Fibroblast of skin of back (primary cell): ENCODE data around the gene VGLL1. TPM values are rescaled to one million over a fixed set of nuclear protein-coding genes. Genes with fewer than 3 reads are reported as not detected.
A peak's percentile ranks its signal among the peaks of the same experiment; 100 is the strongest.

Source experiments
- DNase-seq: peaks from one replicate; pipeline ENCODE4 v3.0.0-alpha.2; 2013
- polyA plus RNA-seq, 2 experiments: library from polyadenylated mRNA; unstranded; fragments of 120-200 nt; gene quantifications; one replicate each; pipeline ENCODE4 v1.2.1, GENCODE V29; 2013; ENCODE audit not compliant: insufficient read length in 2 of 2

VGLL1 gene, protein sequence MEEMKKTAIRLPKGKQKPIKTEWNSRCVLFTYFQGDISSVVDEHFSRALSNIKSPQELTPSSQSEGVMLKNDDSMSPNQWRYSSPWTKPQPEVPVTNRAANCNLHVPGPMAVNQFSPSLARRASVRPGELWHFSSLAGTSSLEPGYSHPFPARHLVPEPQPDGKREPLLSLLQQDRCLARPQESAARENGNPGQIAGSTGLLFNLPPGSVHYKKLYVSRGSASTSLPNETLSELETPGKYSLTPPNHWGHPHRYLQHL
- polyA plus RNA-seq (2013, experiment 1 of 2; ENCODE audit: insufficient read length): not detected
- not detected for polyA plus RNA-seq (2013, experiment 2 of 2; ENCODE audit: insufficient read length)

DNA sequence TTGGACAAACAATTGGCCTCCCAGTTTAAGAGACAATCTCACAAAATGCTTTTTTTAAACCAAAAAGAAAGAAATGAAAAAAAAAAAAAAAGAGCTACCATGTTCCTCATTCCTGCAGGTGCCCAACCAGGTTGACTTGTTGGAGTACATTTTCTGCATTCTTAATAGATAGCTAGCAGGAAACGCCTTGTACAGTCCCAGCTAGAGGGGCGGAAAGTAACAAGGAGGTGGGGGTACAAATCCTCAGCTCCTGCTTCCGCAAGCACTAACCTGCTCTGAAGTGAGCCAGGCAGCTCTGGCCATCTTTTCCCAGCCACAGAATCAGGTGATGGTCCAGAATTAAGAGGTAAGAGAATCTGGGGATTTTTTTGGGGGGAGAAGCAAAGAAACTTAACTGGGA lies at the start of gene VGLL1:
TSS of gene VGLL1 (plus strand) at position 265 of the 400 bp plus-strand sequence. CDS start 3,806 bp downstream, outside the sequence.
- no peak for DNase-seq

DNA sequence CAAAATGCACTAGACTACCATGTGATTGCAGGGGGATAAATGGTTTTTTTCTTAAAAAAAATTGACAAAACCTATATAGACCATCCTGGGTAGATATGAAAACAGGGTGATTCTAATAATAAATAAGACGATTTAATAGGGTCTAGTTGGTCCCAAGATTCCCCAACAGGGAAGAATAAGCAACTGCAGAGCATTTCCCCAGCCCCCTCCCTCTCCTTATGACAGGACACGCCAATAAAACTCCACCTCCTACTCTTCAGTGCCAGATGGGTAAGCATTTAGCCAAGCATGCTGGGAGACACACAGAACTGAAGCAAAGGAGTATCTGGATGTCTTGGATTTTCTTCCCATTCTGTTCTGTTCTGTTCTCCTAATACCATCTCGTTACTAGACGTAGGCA lies 44.4 kb upstream of the VGLL1 start, which contains the start of gene BRS3:
TSS of gene BRS3 (plus strand) at position 301 of the 400 bp plus-strand sequence. CDS start 168 bp downstream, outside the sequence.
- DNase-seq: no peak

DNA sequence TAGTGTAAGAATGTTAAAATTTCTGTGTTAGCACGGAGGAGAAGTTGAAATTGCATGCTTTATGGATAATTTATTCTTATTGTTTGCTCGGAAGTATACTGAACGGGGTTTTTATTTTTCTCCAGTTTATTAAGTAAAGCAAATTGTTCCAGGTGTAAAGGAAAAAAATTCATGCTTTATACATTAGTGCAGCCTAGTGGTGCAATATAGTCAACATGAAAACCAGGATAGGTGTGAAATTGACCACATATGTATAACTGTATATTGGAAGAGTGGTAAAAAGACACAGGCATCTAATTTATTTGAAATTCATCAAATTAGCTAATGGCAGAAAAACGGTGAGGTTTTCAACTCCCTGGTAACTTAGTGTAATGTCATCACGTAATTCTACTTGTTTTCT lies 43.3 kb upstream of the VGLL1 start:
- no peak for DNase-seq

DNA sequence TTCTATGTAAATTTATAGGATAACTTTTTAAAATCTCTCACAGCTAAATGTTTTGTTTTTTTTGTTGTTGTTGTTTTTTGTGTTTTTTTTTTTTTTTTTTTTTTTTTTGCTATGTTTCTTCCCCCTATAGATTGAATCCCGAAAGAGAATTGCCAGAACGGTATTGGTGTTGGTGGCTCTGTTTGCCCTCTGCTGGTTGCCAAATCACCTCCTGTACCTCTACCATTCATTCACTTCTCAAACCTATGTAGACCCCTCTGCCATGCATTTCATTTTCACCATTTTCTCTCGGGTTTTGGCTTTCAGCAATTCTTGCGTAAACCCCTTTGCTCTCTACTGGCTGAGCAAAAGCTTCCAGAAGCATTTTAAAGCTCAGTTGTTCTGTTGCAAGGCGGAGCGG lies 40.2 kb upstream of the VGLL1 start:
- no peak for DNase-seq

DNA sequence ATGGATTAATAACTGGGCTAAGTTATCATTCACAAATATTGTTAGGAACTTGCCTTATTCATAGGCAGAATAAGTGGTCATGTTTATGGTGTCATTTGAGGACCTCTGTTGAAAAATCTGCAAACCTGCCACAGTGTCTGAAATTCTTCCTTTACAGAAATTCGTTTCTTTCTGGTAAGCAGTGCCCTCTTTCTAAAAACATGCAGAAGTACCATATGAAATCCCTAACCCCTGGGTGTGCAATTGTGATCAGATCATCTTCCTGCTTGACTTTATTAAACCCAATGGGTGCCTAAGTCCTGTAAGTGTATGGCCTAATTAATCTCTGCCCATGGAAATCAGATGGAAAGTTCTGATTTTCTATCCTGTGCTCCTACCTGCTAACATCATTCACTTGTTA lies 39.0 kb upstream of the VGLL1 start:
- DNase-seq: no peak

DNA sequence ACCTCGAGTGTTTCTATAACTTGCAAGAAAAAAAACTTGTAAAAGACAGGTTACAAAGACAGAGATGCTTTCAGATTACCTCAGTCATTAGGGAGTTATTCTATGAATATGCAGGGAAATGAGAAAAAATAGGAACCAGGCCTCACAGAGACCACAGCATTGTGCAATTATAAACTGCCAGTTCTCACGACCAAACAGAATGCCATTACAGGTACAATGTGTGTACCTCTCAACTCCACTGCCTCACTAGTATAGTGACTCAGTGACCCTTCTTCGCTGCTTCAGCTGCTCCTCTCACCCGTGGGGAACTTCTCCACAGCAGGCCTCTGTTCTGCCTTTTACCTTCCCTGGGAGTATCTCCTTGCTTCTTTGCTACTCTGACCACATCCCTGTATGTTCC lies 37.0 kb upstream of the VGLL1 start:
- DNase-seq: no peak

DNA sequence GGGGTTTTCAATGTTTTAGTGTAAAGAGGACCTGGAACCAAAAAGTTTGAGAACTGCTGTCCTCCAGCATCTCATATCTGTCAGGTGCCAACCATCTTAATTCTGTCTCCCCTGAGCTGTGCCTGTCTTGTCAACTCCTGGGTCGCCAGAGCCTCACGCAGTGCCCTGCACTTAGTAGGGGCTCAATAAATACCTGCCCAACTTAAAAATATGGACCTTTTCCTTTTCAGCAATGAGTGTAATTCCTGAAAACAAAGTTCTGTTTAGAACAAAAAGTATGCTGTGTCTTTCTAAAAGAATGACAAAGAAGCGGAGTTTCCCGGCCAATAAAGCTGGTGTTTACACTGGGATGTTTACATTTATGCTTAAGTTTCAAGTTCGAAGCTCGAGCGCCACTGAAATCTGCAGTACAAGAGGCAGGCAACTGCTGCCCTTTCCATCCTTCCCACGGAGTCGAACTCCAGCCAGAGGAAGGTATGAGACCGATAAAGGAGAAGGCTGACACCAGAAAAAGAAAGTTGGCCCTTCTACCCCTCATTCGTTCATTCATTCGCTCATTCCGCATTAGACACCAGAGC lies 35.7 kb upstream of the VGLL1 start:
- no peak for DNase-seq

DNA sequence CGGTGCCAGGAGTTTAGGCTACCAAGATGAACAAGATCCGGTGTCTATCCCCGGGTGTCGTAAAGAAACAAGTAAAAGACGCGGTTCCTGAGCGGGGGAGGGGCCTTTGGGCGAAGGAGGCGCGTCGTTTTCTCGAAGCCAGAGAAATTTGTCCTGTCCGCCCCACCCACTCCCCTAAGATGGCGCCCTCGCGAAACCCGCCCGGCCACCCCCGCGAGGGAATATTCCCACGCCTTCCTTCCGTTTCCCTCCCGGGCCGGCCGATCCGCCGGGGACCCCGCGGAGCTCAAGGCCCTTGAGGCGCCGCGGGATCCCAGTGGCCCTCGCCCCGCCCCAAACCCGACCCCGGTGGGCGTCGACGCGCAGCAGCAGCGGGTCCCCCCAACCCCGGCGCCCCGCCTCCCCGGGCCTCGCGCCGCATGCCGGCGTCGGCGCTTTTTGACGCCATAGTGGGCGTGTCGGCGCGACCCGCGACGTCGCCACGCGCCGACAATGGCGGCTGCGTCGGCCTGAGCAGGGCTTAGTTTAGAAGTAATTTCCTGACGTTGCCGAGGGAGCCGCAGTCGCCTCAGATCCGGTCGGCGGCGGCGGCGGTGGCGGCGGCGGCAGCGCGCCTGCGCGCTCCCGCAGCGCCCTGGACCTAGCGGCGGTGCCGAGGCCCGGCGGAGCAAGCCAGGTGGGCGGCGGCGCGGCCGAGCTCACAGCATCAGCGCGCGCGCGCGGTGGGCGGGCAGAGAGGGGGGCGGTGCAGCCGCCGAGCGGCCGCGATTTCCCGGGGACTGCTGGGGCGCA lies 35.1 kb upstream of the VGLL1 start:
- peak; percentile 87 for DNase-seq

DNA sequence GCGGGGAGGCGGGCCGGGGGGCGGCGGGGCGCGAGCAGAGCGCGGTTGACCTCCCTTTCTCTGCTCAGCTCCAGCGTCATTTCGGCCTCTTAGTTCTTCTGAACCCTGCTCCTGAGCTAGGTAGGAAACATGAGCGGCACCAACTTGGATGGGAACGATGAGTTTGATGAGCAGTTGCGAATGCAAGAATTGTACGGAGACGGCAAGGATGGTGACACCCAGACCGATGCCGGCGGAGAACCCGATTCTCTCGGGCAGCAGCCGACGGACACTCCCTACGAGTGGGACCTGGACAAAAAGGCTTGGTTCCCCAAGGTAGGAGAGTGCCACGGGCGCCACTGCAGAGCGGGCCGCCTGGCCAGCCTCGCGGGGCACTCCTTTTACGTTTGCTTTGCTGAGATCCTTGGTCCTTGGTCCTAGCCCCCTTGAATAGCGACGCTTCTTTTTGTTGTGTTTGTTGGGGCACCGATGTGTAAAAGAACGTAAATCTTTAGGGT lies 34.4 kb upstream of the VGLL1 start, which contains the start of gene HTATSF1:
TSS of gene HTATSF1 (plus strand) at position 37 of the 497 bp plus-strand sequence. CDS start at position 130, 93 bp downstream.
- no peak for DNase-seq

DNA sequence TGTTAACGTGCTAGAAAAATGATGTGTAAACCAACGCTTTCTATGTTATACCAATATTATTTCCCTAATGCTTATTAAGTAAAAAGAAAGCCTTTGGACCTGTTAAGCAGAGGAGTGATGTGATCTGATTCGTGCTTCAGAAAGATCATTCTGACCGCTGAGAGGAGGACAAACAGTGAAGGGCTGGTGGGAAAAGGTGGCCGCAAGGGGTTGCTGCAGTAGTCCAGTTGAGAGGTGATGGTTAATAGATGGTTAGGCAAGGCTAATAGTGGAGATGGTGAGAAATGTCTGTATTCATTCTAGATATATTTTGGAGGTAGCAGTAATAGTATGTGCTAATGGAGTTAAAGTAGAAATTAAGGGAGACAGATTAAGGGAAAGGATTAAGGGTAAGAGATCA lies 12.9 kb upstream of the VGLL1 start:
- no peak for DNase-seq

DNA sequence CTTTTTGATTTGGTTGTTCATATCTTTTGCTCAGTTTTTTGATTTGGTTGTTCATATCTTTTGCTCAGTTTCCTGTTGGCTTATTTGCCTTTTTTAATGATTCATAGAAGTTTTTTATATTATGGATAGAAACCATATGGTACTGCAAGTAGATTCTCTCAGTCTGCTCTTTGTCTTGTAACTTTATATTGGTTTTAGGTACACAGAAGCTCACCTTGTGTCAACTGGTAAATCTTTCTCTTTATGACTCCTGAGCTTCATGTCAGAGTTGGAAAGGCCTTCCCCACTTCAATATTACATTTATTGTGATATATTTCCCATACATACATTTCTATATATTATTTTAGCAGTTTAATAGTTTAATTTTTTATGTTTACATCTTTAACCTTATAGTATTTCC lies 8.2 kb upstream of the VGLL1 start:
- no peak for DNase-seq

DNA sequence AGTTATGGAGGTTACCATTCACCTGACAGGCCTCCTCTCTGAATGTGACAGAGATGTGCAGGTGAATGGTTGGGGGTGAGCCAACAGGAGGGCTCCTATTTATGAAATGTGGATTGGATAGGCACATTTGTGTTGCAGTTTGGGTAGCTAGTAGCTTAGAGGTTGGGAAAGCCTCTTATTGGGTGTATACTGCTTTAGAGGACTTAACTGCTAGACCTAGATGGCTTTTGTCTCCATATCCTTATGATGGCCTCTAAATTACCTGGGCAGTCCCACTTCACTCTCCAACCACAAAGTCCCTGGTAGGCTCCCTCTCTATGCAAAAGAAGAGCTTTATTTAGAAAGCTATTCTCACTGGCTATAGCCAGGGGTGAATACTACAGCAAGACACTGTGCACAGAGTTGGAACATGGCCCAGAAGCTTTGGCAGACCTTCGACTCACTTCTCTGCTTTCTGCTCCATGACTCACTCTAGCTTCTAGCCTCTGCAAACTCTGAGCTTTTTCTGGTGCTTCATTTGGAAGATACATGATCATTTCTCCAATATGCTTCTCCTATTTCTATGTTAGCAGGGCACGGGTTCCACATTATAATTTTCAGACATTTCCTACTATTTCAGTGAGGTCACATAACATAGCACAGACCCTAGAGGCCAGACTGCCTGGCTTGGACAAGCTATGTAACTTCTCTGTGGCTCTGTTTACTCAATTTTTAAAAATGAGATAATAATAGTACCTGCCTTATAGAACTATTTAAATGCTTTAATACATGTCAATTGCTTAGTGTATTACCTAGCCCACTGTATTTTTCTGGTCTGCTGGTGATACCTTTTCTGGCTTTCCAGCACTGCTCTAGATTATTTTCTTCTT lies 6.0 kb upstream of the VGLL1 start:
- DNase-seq: peak; percentile 66

DNA sequence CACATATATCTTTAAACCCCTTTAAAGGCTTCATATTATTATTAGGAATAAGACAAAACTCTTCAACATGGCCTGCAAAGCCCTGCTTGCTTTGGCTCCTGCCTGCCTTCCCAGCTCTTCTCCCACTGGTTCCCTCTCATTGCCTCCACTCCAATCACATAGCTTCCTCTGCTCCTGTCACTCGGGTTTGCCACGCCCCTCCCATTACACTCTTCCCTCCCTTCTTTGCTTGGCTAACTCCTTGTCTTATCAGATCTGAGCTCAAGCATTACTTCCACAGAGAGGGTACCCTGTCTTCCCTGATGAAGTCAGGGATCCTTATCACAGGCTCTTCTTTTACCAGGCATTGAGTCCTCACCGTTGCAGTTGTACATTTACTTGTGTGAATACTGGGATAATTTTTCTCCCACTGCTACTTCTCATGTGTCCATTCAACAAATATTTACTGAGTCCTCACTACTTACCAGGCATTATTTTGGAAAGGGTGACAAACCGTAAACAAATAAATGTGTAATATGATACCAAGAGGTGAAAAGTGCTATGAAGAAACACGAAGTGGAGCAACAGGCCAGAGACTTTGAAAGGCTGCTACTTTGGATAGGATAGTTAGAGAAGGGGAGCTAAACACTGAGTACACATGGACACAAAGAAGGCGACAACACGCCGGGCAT lies 3.2 kb upstream of the VGLL1 start:
- DNase-seq: no peak

DNA sequence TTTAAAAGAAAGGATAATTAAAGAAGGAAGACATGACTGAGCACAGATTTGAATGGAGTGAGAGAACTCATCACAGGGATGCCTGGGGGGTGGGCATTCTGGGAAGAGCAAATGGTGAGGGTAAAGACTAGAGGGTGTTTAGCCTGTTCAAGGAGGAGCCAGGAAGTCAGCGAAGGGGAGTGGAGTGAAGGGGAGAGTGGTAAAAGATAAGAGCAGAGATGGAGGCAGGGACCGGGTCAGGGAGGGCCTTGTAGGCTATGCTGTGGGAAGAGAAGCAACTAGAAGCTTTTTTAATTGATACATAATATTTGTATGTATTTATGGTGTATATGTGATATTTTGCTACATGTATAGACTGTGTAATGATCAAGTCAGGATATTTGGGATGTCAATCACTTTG lies 2.2 kb upstream of the VGLL1 start:
- DNase-seq: no peak

DNA sequence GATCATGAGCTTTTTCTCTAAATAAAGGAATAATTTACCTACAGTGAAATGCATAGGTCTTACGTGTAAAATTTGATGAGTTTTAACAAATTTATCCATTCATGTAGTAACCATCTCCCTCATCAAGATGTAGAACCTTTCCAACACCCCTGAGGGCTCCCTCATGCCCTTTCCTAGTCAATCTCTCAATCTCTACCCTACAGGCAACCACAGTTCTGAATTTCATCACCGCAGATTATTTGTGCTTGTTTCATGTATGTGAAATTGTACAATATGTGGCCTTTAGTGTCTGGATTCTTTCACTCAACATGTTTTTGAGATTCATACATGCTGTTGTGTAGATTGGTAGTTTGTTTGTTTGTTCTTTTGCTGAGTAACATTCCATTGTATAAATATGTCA lies 2.1 kb downstream of the VGLL1 start:
- no peak for DNase-seq

DNA sequence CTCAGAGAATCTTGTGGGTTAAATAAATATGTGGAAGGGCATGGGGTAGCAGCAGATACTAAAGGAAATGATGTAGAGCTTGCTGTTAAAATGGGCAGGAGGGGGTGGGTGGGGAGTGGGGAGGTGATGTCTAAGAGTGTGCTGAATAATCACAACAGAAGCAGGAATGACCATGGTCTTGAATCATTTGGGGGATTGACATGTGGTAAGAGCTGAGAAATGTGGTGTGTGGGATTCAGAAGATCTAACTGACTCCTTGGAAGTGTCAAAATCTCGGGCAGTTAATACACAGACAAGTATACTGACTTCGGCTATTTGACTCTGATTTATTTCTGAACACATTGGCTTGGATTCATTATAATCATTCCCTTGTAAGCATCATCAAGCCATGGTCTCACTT lies 6.8 kb downstream of the VGLL1 start:
- no peak for DNase-seq

DNA sequence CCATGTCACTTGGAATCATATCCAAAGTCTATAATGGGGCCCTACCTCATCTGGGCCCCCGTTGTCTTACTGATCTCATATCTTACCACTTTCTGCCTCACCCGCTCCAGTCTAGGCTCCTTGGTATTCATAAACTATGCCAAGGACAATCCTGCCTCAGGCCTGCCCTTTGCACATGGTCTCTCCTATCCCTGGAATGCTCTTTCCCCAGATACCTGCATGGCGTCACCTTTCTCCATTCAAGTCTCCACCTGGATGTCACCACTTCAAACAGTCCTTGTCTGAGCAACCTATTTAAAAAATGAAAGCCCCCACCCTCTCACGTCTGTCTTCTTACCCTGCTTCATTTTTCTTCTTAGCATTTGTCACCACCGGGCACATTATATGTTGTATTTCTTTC lies 8.2 kb downstream of the VGLL1 start:
- DNase-seq: no peak

DNA sequence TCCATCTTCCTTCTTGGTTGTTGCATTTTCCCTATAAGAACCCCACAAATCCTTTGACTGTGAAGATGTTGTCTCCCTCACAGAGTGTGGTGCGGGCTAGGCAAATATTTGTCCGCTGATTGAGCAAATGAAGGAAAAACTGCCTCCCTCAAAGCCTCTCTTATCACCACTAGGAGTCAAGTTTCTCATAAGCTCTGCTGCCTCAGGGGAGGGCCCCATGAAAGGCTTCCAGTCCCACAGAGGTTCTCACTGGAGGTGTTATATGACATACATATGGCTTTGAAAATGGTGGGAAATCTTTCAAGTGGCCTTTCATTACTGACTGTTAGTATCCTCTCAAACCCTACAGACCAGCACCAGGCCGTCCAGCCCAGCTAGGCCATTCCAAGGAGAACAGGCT lies 9.3 kb downstream of the VGLL1 start:
- DNase-seq: no peak

DNA sequence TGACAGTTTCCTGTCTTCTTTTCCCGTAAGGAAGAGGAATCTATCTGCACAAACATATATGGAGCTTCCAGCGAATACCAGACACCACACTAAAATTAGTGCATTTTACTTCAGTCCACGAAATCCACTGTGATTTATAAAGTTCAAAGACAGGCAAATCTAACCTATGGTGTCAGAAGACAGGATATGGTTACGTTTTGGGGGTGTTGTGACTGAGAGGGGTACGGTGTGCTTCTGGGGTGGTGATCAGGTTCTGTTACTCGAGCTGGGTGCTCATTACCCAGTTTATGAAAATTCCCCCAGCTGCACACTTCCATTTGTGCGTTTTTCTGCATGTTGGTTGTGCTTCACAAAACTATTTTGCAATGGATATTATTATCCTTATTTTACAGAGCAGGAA lies 10.3 kb downstream of the VGLL1 start:
- no peak for DNase-seq

DNA sequence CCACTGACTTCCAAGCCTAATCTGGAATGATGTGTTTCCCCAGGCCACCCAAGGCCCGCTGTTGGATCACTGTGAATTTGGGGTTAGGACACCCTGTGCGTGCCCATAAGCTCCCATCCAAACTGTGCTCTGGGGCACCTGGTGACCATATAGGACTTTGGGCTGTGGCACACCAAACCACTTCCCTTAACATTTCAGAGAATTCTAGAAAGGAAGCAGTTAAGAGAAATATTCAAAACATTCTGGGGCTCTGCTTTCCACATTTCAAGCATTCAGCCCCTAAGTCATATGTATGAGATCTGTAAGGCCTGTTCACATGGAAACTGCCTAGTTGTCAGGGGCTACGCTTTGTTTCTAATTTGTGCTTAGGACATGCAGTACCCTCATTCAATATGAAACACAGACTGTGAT lies 14.4 kb downstream of the VGLL1 start:
- DNase-seq: no peak

DNA sequence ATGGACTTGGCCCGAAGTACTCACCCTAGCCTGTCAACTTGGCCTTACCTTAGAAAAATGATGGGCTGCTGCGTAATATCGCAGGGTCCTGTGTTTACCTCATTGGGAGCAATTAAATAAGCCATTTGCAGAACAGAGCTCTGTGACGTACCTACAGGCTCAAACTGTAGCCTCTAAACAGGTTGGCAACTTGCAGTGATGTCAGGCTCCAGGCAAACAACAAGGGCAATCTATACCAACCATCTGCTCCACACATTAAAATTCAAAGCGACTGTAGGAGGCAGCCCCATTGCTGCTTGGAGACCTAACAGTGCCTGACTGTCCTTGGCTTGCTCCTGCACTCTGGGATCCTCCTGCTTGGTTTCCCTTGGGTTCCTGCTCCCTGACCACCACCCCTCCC lies 17.2 kb downstream of the VGLL1 start:
- no peak for DNase-seq

DNA sequence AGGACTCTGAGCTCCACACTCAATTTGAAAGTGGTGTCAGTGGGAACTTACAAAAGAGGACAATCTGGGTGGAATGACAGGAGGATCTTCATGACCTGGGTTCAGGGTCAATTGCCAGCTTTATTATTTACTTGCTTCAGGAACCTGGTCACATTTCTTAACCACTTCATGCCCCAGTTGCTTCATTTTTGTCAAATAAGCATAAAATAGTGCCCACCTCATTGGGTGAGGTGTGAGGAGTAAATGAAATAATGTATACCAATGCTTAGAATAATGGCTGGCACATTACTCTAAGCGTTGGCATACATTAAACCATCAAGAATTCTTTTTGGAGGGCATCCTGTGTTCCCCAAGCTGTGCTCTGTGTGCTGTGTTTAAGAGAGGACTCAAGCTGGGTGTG lies 19.4 kb downstream of the VGLL1 start:
- DNase-seq: no peak
